GM23338 (cell line): ENCODE measurements around the gene FLNB. TPM values are rescaled to one million over a fixed set of nuclear protein-coding genes. Genes with fewer than 3 reads are reported as not detected.

ENCODE experiments used
- ATAC-seq: fragments of 200-7000 bp; cut with Tn5 transposase; 3 replicates; pipeline ENCODE4 v1.9.1; 2020
- DNase-seq: peaks from one replicate; pipeline ENCODE4 v3.0.0-alpha.2; 2015; ENCODE audit warnings: low spot score
- H2AFZ ChIP-seq: fragments of 200-600 bp; sonication (generic); 2 replicates; pipeline ENCODE4 v1.8.0; 2016; ENCODE audit warnings: antibody characterized with exemption, mild to moderate bottlenecking, moderate library complexity
- H3F3A ChIP-seq: fragments of 200-600 bp; sonication (generic); replicated peaks from 2 replicates; pipeline ENCODE4 v1.8.0; 2017; ENCODE audit warnings: antibody characterized with exemption, mixed run types, low read depth
- H3K27ac ChIP-seq: fragments of 200-600 bp; sonication (generic); 2 replicates; pipeline ENCODE4 v1.6.1; 2016; ENCODE audit warnings: low read depth
- H3K27me3 ChIP-seq: fragments of 200-600 bp; sonication (generic); 2 replicates; pipeline ENCODE4 v1.8.0; 2016; ENCODE audit warnings: mild to moderate bottlenecking, mixed run types, moderate library complexity; ENCODE audit not compliant: insufficient read depth
- H3K36me3 ChIP-seq: fragments of 200-600 bp; sonication (generic); 2 replicates; pipeline ENCODE4 v1.8.0; 2016; ENCODE audit warnings: mild to moderate bottlenecking; ENCODE audit not compliant: insufficient read depth
- H3K4me1 ChIP-seq: fragments of 200-600 bp; sonication (generic); 2 replicates; pipeline ENCODE4 v1.8.0; 2016; ENCODE audit warnings: mild to moderate bottlenecking, moderate library complexity; ENCODE audit not compliant: insufficient read depth
- H3K4me2 ChIP-seq: fragments of 200-600 bp; sonication (generic); 2 replicates; pipeline ENCODE4 v1.7.1; 2017; ENCODE audit warnings: mixed run types
- H3K4me3 ChIP-seq: fragments of 200-600 bp; sonication (generic); 2 replicates; pipeline ENCODE4 v1.6.1; 2016; ENCODE audit warnings: mixed run types
- H3K79me2 ChIP-seq: fragments of 200-600 bp; sonication (generic); replicated peaks from 2 replicates; pipeline ENCODE4 v1.8.0; 2017; ENCODE audit warnings: mild to moderate bottlenecking; ENCODE audit not compliant: insufficient read depth
- H3K9me2 ChIP-seq: fragments of 200-600 bp; sonication (generic); 2 replicates; pipeline ENCODE4 v1.8.0; 2017; ENCODE audit not compliant: insufficient read depth
- H4K20me1 ChIP-seq: fragments of 200-600 bp; sonication (generic); replicated peaks from 2 replicates; pipeline ENCODE4 v1.8.0; 2017; ENCODE audit warnings: mild to moderate bottlenecking; ENCODE audit not compliant: insufficient read depth
- H3K27ac Mint-ChIP-seq: 2 replicates; pipeline ENCODE4 v1.8.0; 2020; ENCODE audit warnings: inconsistent platforms, mild to moderate bottlenecking, moderate library complexity, mixed read lengths
- H3K27me3 Mint-ChIP-seq: 3 replicates; pipeline ENCODE4 v1.8.0; 2022; ENCODE audit warnings: low read depth, mild to moderate bottlenecking, moderate library complexity, mixed read lengths, inconsistent platforms; ENCODE audit not compliant: insufficient read depth, poor library complexity
- H3K36me3 Mint-ChIP-seq: 3 replicates; pipeline ENCODE4 v1.8.0; 2021; ENCODE audit warnings: low read depth, mild to moderate bottlenecking, inconsistent platforms, moderate library complexity, mixed read lengths
- H3K4me1 Mint-ChIP-seq: 3 replicates; pipeline ENCODE4 v1.8.0; 2020; ENCODE audit warnings: mild to moderate bottlenecking, inconsistent platforms, mixed read lengths
- H3K4me3 Mint-ChIP-seq: 3 replicates; pipeline ENCODE4 v1.8.0; 2021; ENCODE audit warnings: moderate library complexity, mild to moderate bottlenecking, inconsistent platforms, mixed read lengths
- H3K9me3 Mint-ChIP-seq: 3 replicates; pipeline ENCODE4 v1.8.0; 2020; ENCODE audit warnings: moderate library complexity, mild to moderate bottlenecking, inconsistent platforms, mixed read lengths
- CREB1 ChIP-seq: fragments of 250-450 bp; sonication (Bioruptor Pico); IDR thresholded peaks from 2 replicates; pipeline ENCODE4 v1.5.0; 2020; ENCODE audit warnings: low read depth, mild to moderate bottlenecking, moderate library complexity
- EZH2phosphoT487 ChIP-seq: fragments of 200-600 bp; sonication (generic); IDR thresholded peaks from one replicate; pipeline ENCODE4 v1.8.1; 2018; ENCODE audit warnings: antibody characterized with exemption; ENCODE audit not compliant: unreplicated experiment
- JUNB ChIP-seq: IDR thresholded peaks from one replicate; pipeline ENCODE4 v1.6.1; 2016; ENCODE audit warnings: antibody characterized with exemption; ENCODE audit not compliant: unreplicated experiment
- POLR2AphosphoS5 ChIP-seq: IDR thresholded peaks from 2 replicates; pipeline ENCODE4 v1.6.1; 2016; ENCODE audit warnings: antibody characterized with exemption, low read depth
- polyA plus RNA-seq: library from polyadenylated mRNA; unstranded; fragments of >200 nt; fragmentation: Nextera tagmentation; extraction: Ambion mirVana; gene quantifications from 2 replicates; pipeline ENCODE4 v1.2.1, GENCODE V29; 2016
- total RNA-seq: library from RNA; depleted of rRNA; stranded (reverse); fragments of >200 nt; shearing (Covaris generic); gene quantifications from 2 replicates; pipeline ENCODE4 v1.2.3, GENCODE V29; 2014
- TF ChIP-seq, protein P1 (sequence below): fragments of 250-450 bp; sonication (Bioruptor Pico); IDR thresholded peaks from 2 replicates; pipeline ENCODE4 v1.5.0; 2020; ENCODE audit warnings: mild to moderate bottlenecking, moderate library complexity
- TF ChIP-seq, protein P2 (sequence below): IDR thresholded peaks from 2 replicates; pipeline ENCODE4 v1.6.1; 2016; ENCODE audit warnings: antibody characterized with exemption
- TF ChIP-seq, protein P3 (sequence below), 2 experiments: fragments of 200-600 bp in 1 of 2; sonication (generic) in 1 of 2; conservative IDR thresholded peaks; 2 replicates each; pipeline versions ENCODE4 v1.5.1 to v1.6.1; 2016 to 2017; ENCODE audit warnings: antibody characterized with exemption in 2 of 2, low read depth in 2 of 2, mild to moderate bottlenecking in 2 of 2, moderate library complexity in 1 of 2

FLNB gene
- total and polyA plus RNA-seq, 2 experiments from 2014 or later: 39.7 to 179 TPM

DNA sequence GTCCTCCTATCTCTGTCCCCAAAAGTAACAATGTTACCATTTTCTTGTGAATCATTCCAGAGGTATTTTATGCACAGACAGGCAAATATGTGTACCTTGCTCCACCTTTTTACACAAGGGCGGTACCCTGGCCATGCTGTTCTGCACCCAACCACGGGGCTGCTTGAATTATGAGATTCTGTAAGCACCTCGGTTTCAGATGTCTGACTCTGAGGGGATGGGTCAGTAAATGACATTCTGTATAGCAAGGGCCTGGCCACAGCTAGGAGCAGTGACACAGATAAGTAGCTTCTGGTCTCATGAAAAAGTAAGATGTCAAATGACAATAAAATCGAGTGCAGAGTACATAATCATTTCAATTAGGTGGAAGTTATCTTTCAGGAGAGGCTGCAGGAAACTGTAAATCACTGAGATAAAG is 30.4 kb upstream of the FLNB start:
- TF ChIP-seq EZH2phosphoT487: no peak
- TF ChIP-seq, protein P1, sequence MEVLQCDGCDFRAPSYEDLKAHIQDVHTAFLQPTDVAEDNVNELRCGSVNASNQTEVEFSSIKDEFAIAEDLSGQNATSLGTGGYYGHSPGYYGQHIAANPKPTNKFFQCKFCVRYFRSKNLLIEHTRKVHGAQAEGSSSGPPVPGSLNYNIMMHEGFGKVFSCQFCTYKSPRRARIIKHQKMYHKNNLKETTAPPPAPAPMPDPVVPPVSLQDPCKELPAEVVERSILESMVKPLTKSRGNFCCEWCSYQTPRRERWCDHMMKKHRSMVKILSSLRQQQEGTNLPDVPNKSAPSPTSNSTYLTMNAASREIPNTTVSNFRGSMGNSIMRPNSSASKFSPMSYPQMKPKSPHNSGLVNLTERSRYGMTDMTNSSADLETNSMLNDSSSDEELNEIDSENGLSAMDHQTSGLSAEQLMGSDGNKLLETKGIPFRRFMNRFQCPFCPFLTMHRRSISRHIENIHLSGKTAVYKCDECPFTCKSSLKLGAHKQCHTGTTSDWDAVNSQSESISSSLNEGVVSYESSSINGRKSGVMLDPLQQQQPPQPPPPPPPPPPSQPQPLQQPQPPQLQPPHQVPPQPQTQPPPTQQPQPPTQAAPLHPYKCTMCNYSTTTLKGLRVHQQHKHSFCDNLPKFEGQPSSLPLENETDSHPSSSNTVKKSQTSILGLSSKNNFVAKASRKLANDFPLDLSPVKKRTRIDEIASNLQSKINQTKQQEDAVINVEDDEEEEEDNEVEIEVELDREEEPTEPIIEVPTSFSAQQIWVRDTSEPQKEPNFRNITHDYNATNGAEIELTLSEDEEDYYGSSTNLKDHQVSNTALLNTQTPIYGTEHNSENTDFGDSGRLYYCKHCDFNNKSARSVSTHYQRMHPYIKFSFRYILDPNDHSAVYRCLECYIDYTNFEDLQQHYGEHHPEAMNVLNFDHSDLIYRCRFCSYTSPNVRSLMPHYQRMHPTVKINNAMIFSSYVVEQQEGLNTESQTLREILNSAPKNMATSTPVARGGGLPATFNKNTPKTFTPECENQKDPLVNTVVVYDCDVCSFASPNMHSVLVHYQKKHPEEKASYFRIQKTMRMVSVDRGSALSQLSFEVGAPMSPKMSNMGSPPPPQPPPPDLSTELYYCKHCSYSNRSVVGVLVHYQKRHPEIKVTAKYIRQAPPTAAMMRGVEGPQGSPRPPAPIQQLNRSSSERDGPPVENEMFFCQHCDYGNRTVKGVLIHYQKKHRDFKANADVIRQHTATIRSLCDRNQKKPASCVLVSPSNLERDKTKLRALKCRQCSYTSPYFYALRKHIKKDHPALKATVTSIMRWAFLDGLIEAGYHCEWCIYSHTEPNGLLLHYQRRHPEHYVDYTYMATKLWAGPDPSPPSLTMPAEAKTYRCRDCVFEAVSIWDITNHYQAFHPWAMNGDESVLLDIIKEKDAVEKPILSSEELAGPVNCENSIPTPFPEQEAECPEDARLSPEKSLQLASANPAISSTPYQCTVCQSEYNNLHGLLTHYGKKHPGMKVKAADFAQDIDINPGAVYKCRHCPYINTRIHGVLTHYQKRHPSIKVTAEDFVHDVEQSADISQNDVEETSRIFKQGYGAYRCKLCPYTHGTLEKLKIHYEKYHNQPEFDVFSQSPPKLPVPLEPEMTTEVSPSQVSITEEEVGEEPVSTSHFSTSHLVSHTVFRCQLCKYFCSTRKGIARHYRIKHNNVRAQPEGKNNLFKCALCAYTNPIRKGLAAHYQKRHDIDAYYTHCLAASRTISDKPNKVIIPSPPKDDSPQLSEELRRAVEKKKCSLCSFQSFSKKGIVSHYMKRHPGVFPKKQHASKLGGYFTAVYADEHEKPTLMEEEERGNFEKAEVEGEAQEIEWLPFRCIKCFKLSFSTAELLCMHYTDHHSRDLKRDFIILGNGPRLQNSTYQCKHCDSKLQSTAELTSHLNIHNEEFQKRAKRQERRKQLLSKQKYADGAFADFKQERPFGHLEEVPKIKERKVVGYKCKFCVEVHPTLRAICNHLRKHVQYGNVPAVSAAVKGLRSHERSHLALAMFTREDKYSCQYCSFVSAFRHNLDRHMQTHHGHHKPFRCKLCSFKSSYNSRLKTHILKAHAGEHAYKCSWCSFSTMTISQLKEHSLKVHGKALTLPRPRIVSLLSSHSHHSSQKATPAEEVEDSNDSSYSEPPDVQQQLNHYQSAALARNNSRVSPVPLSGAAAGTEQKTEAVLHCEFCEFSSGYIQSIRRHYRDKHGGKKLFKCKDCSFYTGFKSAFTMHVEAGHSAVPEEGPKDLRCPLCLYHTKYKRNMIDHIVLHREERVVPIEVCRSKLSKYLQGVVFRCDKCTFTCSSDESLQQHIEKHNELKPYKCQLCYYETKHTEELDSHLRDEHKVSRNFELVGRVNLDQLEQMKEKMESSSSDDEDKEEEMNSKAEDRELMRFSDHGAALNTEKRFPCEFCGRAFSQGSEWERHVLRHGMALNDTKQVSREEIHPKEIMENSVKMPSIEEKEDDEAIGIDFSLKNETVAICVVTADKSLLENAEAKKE (CRISPR knock-in tag): no peak
- Histone ChIP-seq H3K4me1 (0 out of 2 replicates have a peak, but pooled peaks cover 3% of the 10 kb centered on the region), H3F3A (no peaks in the 10 kb centered on the region), H3K27ac (no peak overlapping the region), H4K20me1 (no peaks in the 10 kb centered on the region), H3K4me2 (no peak overlapping the region), H3K36me3 (no peaks in the 10 kb centered on the region; the same call in 1 of the 2 replicates), H3K9me2 (no peaks in the 10 kb centered on the region), H3K27me3 (no peaks in the 10 kb centered on the region), H2AFZ (0 out of 2 replicates have a peak overlapping the region, but pooled peaks have one; percentile 38), H3K79me2 (no peaks in the 10 kb centered on the region), H3K4me3 (no peak overlapping the region)
- ATAC-seq (no peak), DNase-seq (no peak)
- Mint-ChIP-seq H3K4me3 (no peak overlapping the region), H3K27ac (no peak overlapping the region), H3K36me3 (no peaks in the 10 kb centered on the region), H3K27me3 (peaks cover 6% of the 10 kb centered on the region), H3K9me3 (peaks cover 3% of the 10 kb centered on the region; the same call in 1 of the 3 replicates), H3K4me1 (peaks cover 7% of the 10 kb centered on the region; the same call in 2 of the 3 replicates)

DNA sequence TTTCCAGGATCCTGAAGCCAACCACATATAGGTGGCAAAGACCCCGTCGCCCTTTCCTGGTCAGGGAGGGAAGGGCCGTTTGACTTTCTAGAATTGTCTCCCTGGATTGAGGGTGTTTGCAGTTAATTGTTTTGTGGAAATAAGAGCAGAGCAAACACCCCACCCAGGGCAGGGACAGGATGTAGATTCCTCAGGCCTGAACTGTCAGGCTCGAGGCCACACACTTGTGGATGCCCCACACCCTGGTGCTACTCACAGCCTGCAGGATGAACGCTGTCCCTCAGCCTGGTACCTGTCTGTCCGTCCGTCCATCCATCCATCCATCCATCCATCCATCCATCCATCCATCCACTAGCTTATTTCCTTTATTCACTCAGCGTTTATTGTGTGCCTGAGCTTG is 29.9 kb upstream of the FLNB start:
- H2AFZ ChIP-seq: 0 out of 2 replicates have a peak overlapping the region, but pooled peaks have one; percentile 38
- no peak for ATAC-seq

More for the DNA sequence above, 29.9 kb upstream of the FLNB start:
- Histone ChIP-seq H3K4me3 (no peak overlapping the region), H3K4me1 (no peaks in the 10 kb centered on the region), H3K27ac (no peak overlapping the region), H3F3A (no peaks in the 10 kb centered on the region), H3K27me3 (no peaks in the 10 kb centered on the region), H3K4me2 (no peak overlapping the region), H4K20me1 (no peaks in the 10 kb centered on the region), H3K79me2 (no peaks in the 10 kb centered on the region), H3K9me2 (no peaks in the 10 kb centered on the region), H3K36me3 (no peaks in the 10 kb centered on the region)
- H3K4me1 Mint-ChIP-seq: peaks cover 4% of the 10 kb centered on the region; the same call in 1 of the 3 replicates
- TF ChIP-seq, protein P2, sequence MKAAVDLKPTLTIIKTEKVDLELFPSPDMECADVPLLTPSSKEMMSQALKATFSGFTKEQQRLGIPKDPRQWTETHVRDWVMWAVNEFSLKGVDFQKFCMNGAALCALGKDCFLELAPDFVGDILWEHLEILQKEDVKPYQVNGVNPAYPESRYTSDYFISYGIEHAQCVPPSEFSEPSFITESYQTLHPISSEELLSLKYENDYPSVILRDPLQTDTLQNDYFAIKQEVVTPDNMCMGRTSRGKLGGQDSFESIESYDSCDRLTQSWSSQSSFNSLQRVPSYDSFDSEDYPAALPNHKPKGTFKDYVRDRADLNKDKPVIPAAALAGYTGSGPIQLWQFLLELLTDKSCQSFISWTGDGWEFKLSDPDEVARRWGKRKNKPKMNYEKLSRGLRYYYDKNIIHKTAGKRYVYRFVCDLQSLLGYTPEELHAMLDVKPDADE: no peak
- TF ChIP-seq POLR2AphosphoS5 (no peak), CREB1 (CRISPR knock-in tag) (no peak), JUNB (no peak)
- TF ChIP-seq, protein P3, sequence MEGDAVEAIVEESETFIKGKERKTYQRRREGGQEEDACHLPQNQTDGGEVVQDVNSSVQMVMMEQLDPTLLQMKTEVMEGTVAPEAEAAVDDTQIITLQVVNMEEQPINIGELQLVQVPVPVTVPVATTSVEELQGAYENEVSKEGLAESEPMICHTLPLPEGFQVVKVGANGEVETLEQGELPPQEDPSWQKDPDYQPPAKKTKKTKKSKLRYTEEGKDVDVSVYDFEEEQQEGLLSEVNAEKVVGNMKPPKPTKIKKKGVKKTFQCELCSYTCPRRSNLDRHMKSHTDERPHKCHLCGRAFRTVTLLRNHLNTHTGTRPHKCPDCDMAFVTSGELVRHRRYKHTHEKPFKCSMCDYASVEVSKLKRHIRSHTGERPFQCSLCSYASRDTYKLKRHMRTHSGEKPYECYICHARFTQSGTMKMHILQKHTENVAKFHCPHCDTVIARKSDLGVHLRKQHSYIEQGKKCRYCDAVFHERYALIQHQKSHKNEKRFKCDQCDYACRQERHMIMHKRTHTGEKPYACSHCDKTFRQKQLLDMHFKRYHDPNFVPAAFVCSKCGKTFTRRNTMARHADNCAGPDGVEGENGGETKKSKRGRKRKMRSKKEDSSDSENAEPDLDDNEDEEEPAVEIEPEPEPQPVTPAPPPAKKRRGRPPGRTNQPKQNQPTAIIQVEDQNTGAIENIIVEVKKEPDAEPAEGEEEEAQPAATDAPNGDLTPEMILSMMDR (conservative IDR thresholded peaks at IDR 0.05; ENCODE audit: low read depth in 2 of 2): no peak
- no peaks in the 10 kb centered on the region for H3K36me3 Mint-ChIP-seq
- no peak for DNase-seq
- no peak overlapping the region for H3K4me3 Mint-ChIP-seq
- H3K9me3 Mint-ChIP-seq: peaks cover 3% of the 10 kb centered on the region; the same call in 1 of the 3 replicates
- H3K27ac Mint-ChIP-seq: no peak overlapping the region
- H3K27me3 Mint-ChIP-seq: peaks cover 6% of the 10 kb centered on the region
